Testis (tissue), 2 donors: Measurements from ENCODE around the gene KIR3DL2.

Source experiments
- POLR2A ChIP-seq: fragments of 450-650 bp; IDR thresholded peaks from one replicate; pipeline ENCODE4 v1.6.1; 2017; ENCODE audit warnings: antibody characterized with exemption, mild to moderate bottlenecking, moderate library complexity
- TF ChIP-seq, protein P1 (sequence below), 3 experiments: fragments of 450-650 bp in 2 of 3; fragments of 200-600 bp in 1 of 3; sonication (generic) in 1 of 3; IDR thresholded peaks; one replicate each; pipeline ENCODE4 v1.5.1; 2016 to 2019; ENCODE audit warnings: antibody characterized with exemption in 3 of 3, mild to moderate bottlenecking in 2 of 3, moderate library complexity in 1 of 3

DNA sequence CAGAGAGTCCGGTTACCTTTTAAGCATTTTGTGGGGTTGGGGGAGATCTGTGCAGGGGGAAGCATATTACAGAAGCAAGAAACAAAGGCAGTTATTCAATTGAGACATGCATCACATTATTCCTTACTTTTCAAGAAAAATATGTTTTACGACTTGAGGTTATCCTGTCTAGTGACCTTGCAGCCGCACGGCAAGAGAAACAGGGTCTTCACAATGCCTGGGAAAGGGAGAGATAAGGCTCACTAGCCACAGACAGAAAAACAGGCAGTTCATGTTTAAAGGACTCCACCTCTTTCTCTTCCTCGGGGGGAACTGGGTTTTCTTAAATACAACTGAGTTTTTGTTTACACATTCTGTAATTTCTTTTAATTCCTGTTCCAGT, 55.2 kb downstream of the KIR3DL2 start:
- no peak for TF ChIP-seq POLR2A
- TF ChIP-seq, protein P1, sequence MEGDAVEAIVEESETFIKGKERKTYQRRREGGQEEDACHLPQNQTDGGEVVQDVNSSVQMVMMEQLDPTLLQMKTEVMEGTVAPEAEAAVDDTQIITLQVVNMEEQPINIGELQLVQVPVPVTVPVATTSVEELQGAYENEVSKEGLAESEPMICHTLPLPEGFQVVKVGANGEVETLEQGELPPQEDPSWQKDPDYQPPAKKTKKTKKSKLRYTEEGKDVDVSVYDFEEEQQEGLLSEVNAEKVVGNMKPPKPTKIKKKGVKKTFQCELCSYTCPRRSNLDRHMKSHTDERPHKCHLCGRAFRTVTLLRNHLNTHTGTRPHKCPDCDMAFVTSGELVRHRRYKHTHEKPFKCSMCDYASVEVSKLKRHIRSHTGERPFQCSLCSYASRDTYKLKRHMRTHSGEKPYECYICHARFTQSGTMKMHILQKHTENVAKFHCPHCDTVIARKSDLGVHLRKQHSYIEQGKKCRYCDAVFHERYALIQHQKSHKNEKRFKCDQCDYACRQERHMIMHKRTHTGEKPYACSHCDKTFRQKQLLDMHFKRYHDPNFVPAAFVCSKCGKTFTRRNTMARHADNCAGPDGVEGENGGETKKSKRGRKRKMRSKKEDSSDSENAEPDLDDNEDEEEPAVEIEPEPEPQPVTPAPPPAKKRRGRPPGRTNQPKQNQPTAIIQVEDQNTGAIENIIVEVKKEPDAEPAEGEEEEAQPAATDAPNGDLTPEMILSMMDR (IDR thresholded peaks at IDR 0.05) = no peak
